H1 (cell line): ENCODE results near the gene BBS9. TPM values are rescaled to one million over a fixed set of nuclear protein-coding genes. Genes with fewer than 3 reads are reported as not detected.

Experiments used
- CTCF ChIA-PET: fragments of 300-600 bp; sonication (Branson Sonifier 250); formaldehyde crosslinking; loops from one replicate; lab custom pipeline; 2021; ENCODE audit not compliant: partially characterized antibody; lab: Charles Lee
- POLR2A ChIA-PET: fragments of 300-600 bp; sonication (Branson Sonifier 250); formaldehyde crosslinking; loops from one replicate; lab custom pipeline; 2021; ENCODE audit warnings: inconsistent platforms; ENCODE audit not compliant: partially characterized antibody; lab: Charles Lee
- DNase-seq, 2 experiments: peaks; one replicate each; pipeline versions ENCODE4 v3.0.0 to v3.0.0-alpha.2; 2010 to 2022; ENCODE audit warnings: low spot score in 2 of 2, low read depth in 1 of 2, mixed read lengths in 1 of 2
- FAIRE-seq: peaks from 2 replicates; lab custom pipeline; 2011; peaks lifted over from hg19 to GRCh38; lab: Jason Lieb, UNC
- H2AFZ ChIP-seq: 2 replicates; pipeline ENCODE4 v1.8.1; 2012; ENCODE audit warnings: low read length, inconsistent platforms
- H2AK5ac ChIP-seq: 2 replicates; pipeline ENCODE4 v1.6.1; 2013; ENCODE audit warnings: low read depth, low read length
- H2BK120ac ChIP-seq: replicated peaks from 2 replicates; pipeline ENCODE3; 2013; ENCODE audit warnings: low read depth, low read length, inconsistent platforms
- H2BK12ac ChIP-seq: 2 replicates; pipeline ENCODE4 v1.6.1; 2013; ENCODE audit warnings: low read depth, low read length
- H2BK15ac ChIP-seq: 2 replicates; pipeline ENCODE4 v1.6.1; 2013; ENCODE audit warnings: low read length
- H2BK20ac ChIP-seq: 2 replicates; pipeline ENCODE4 v1.6.1; 2013; ENCODE audit warnings: low read length
- H2BK5ac ChIP-seq: 2 replicates; pipeline ENCODE4 v1.6.1; 2013; ENCODE audit warnings: low read depth, low read length
- H3K14ac ChIP-seq: 2 replicates; pipeline ENCODE4 v1.6.1; 2013; ENCODE audit warnings: inconsistent platforms; ENCODE audit not compliant: insufficient read length
- H3K18ac ChIP-seq: 2 replicates; pipeline ENCODE4 v1.6.1; 2013; ENCODE audit warnings: low read length; ENCODE audit errors: extremely low read depth
- H3K23ac ChIP-seq: 2 replicates; pipeline ENCODE4 v1.6.1; 2013; ENCODE audit warnings: inconsistent platforms; ENCODE audit not compliant: insufficient read length
- H3K23me2 ChIP-seq: 2 replicates; pipeline ENCODE4 v1.6.1; 2013; ENCODE audit warnings: low read depth, low read length
- H3K27ac ChIP-seq: 2 replicates; pipeline ENCODE4 v1.6.1; 2011; ENCODE audit warnings: low read depth, low read length, inconsistent platforms
- H3K27me3 ChIP-seq, 4 experiments: replicated peaks in 1 of 4; 1 replicate in 1 of 4; 2 replicates in 3 of 4; pipeline versions ENCODE4 v1.6.1 to v1.8.1; 2011 to 2013; ENCODE audit warnings: low read length in 3 of 4, mild to moderate bottlenecking in 3 of 4, inconsistent platforms in 2 of 4, mixed read lengths in 2 of 4, moderate library complexity in 1 of 4; ENCODE audit not compliant: control insufficient read depth in 3 of 4, insufficient read depth in 3 of 4; ENCODE audit errors: extremely low read depth in 1 of 4
- H3K36me3 ChIP-seq, 4 experiments: 2 replicates each; pipeline versions ENCODE4 v1.6.1 to v1.8.1; 2011 to 2013; ENCODE audit warnings: mild to moderate bottlenecking in 4 of 4, low read length in 3 of 4, moderate library complexity in 2 of 4, control low read depth in 1 of 4, inconsistent platforms in 1 of 4; ENCODE audit not compliant: insufficient read depth in 4 of 4, control insufficient read depth in 2 of 4
- H3K4ac ChIP-seq: replicated peaks from 2 replicates; pipeline ENCODE3; 2013; ENCODE audit warnings: low read length, low read depth, mixed read lengths, inconsistent platforms; ENCODE audit not compliant: insufficient read length
- H3K4me1 ChIP-seq, 4 experiments: replicated peaks in 1 of 4; 1 replicate in 1 of 4; 2 replicates in 3 of 4; pipeline versions ENCODE4 v1.6.1 to v1.8.1; 2011 to 2013; ENCODE audit warnings: low read length in 3 of 4, inconsistent platforms in 2 of 4, mixed read lengths in 1 of 4; ENCODE audit not compliant: insufficient read depth in 4 of 4, control insufficient read depth in 3 of 4
- H3K4me2 ChIP-seq, 2 experiments: 2 replicates each; pipeline versions ENCODE4 v1.6.1 to v1.8.1; 2011 to 2013; ENCODE audit warnings: low read depth in 2 of 2, low read length in 2 of 2, control low read depth in 1 of 2, inconsistent platforms in 1 of 2, mild to moderate bottlenecking in 1 of 2; ENCODE audit not compliant: insufficient read depth in 1 of 2
- H3K4me3 ChIP-seq, 4 experiments: fragments of 200-600, 300-600 bp in 1 of 4; sonication (generic), shearing (Covaris generic), sonication (Bioruptor Twin) in 1 of 4; 2 replicates each; pipeline versions ENCODE4 v1.5.1 to v1.8.1; 2011 to 2016; ENCODE audit warnings: low read length in 4 of 4, low read depth in 3 of 4, control low read depth in 2 of 4, inconsistent platforms in 2 of 4, mild to moderate bottlenecking in 2 of 4, mixed read lengths in 1 of 4, moderate library complexity in 1 of 4; ENCODE audit not compliant: insufficient read depth in 2 of 4; ENCODE audit errors: extremely low read depth in 1 of 4
- H3K56ac ChIP-seq: replicated peaks from 2 replicates; pipeline ENCODE3; 2013; ENCODE audit warnings: low read depth, mild to moderate bottlenecking, mixed read lengths, low read length, inconsistent platforms; ENCODE audit not compliant: insufficient read length
- H3K79me1 ChIP-seq: 2 replicates; pipeline ENCODE4 v1.6.1; 2013; ENCODE audit warnings: low read depth, low read length, control low read depth
- H3K79me2 ChIP-seq, 2 experiments: 2 replicates each; pipeline versions ENCODE4 v1.6.1 to v1.8.1; 2012 to 2013; ENCODE audit warnings: low read length in 2 of 2, mild to moderate bottlenecking in 2 of 2, inconsistent platforms in 1 of 2; ENCODE audit not compliant: insufficient read depth in 2 of 2, control insufficient read depth in 1 of 2
- H3K9ac ChIP-seq, 4 experiments: replicated peaks in 1 of 4; 1 replicate in 1 of 4; 2 replicates in 3 of 4; pipeline versions ENCODE4 v1.6.1 to v1.8.1; 2011 to 2013; ENCODE audit warnings: low read depth in 3 of 4, low read length in 3 of 4, control low read depth in 2 of 4, mild to moderate bottlenecking in 2 of 4, moderate library complexity in 2 of 4, inconsistent platforms in 1 of 4; ENCODE audit errors: extremely low read depth in 1 of 4
- H3K9me3 ChIP-seq, 2 experiments: 2 replicates each; pipeline versions ENCODE4 v1.6.1 to v1.8.1; 2012 to 2013; ENCODE audit warnings: mild to moderate bottlenecking in 2 of 2, moderate library complexity in 2 of 2, control low read depth in 1 of 2, inconsistent platforms in 1 of 2, low read depth in 1 of 2, low read length in 1 of 2, mixed read lengths in 1 of 2; ENCODE audit not compliant: insufficient read depth in 2 of 2
- H4K20me1 ChIP-seq, 2 experiments: replicated peaks in 1 of 2; 2 replicates each; pipeline versions ENCODE3 to v1.8.1; 2011 to 2013; ENCODE audit warnings: inconsistent platforms in 2 of 2, low read length in 2 of 2, mild to moderate bottlenecking in 1 of 2; ENCODE audit not compliant: insufficient read depth in 2 of 2, control insufficient read depth in 1 of 2
- H4K5ac ChIP-seq: 2 replicates; pipeline ENCODE4 v1.6.1; 2013; ENCODE audit warnings: low read length, low read depth, mixed read lengths, inconsistent platforms; ENCODE audit not compliant: insufficient read length
- H4K8ac ChIP-seq: 2 replicates; pipeline ENCODE4 v1.8.0; 2013; ENCODE audit warnings: mild to moderate bottlenecking, moderate library complexity, low read length, inconsistent platforms; ENCODE audit not compliant: insufficient read depth; ENCODE audit errors: extremely low read depth
- H4K91ac ChIP-seq: replicated peaks from 2 replicates; pipeline ENCODE3; 2013; ENCODE audit warnings: low read length, mixed read lengths, inconsistent platforms; ENCODE audit not compliant: insufficient read length
- ATF3 ChIP-seq: IDR thresholded peaks from 2 replicates; pipeline ENCODE4 v1.6.1; 2011; ENCODE audit warnings: low read depth, mild to moderate bottlenecking, low read length; ENCODE audit not compliant: insufficient read depth
- CBX5 ChIP-seq: fragments of 300-800, 300-1000 bp; sonication (generic); IDR thresholded peaks from 2 replicates; pipeline ENCODE4 v1.7.1; 2016; ENCODE audit warnings: antibody characterized with exemption, low read length, low read depth
- CBX8 ChIP-seq: fragments of 300-800, 300-1000 bp; sonication (generic); IDR thresholded peaks from 2 replicates; pipeline ENCODE4 v1.7.1; 2016; ENCODE audit warnings: low read depth, low read length, borderline replicate concordance
- CHD2 ChIP-seq: IDR thresholded peaks from 2 replicates; pipeline ENCODE4 v1.6.1; 2012; ENCODE audit warnings: low read length, improper control_type of control experiment
- HDAC2 ChIP-seq, 2 experiments: fragments of 300-600 bp in 1 of 2; sonication (generic) in 1 of 2; IDR thresholded peaks; 2 replicates each; pipeline ENCODE4 v1.6.1; 2011 to 2012; ENCODE audit warnings: low read depth in 2 of 2, low read length in 2 of 2, mild to moderate bottlenecking in 2 of 2, moderate library complexity in 2 of 2, borderline replicate concordance in 1 of 2, inconsistent platforms in 1 of 2
- RXRA ChIP-seq: IDR thresholded peaks from 2 replicates; pipeline ENCODE4 v1.6.1; 2011; ENCODE audit warnings: low read depth, mild to moderate bottlenecking, low read length, moderate library complexity; ENCODE audit not compliant: insufficient read depth
- SP1 ChIP-seq: IDR thresholded peaks from 2 replicates; pipeline ENCODE4 v1.6.1; 2011; ENCODE audit warnings: low read depth, low read length
- SP2 ChIP-seq: IDR thresholded peaks from 2 replicates; pipeline ENCODE4 v1.6.1; 2012; ENCODE audit warnings: mild to moderate bottlenecking, low read length, inconsistent platforms
- WGBS, 2 experiments: shearing (Covaris generic) in 1 of 2; methylation state at CpG; one replicate each; pipeline versions ENCODE4 v1.1.6 to v1.1.7; 2013 to 2015; ENCODE audit warnings: low lambda C conversion rate in 2 of 2, mixed read lengths in 2 of 2, inconsistent platforms in 1 of 2, low coverage in 1 of 2, missing lambda C conversion rate in 1 of 2; ENCODE audit not compliant: insufficient replicate concordance in 2 of 2, insufficient coverage in 1 of 2, insufficient read length in 1 of 2; ENCODE audit errors: extremely low coverage in 1 of 2, missing lambda C conversion rate in 1 of 2; 5-methylcytosine and 5-hydroxymethylcytosine counted together
- polyA plus RNA-seq, 7 experiments: library from polyadenylated mRNA; depleted of rRNA in 3 of 7; stranded (reverse) in 5 of 7; unstranded in 2 of 7; fragments of >200 nt in 5 of 7; fragments of 200-250 nt in 2 of 7; gene quantifications; 1 replicate in 5 of 7; 2 replicates in 1 of 7; 4 replicates in 1 of 7; pipeline versions ENCODE4 v1.2.1 to v1.2.3, GENCODE V29; 2011 to 2013; ENCODE audit warnings: missing spikeins in 2 of 7, mixed read lengths in 2 of 7
- total RNA-seq: library from RNA; stranded (reverse); fragmentation: NEBNext Ultra II Directional; extraction: Animal tissue kit (Norgen Biotek cat#: 25700); gene quantifications from 2 replicates; pipeline ENCODE4 v1.2.1, GENCODE V29; 2021

Gene BBS9
- total and polyA plus RNA-seq, 2 of the 8 experiments (the other 6 are each of a cell fraction or from before 2014, with no cell fraction given): 22.3 to 37.0 TPM

- Histone ChIP-seq H3K79me2 (no peaks in the 10 kb centered on the region), H3K18ac (no peak overlapping the region), H3K56ac (no peak overlapping the region), H2AFZ (no peak overlapping the region), H3K9me3 (no peaks in the 10 kb centered on the region), H3K4me1 (no peaks in the 10 kb centered on the region), H4K8ac (no peak overlapping the region), H3K36me3 (no peaks in the 10 kb centered on the region), H3K23me2 (no peaks in the 10 kb centered on the region), H3K79me1 (no peaks in the 10 kb centered on the region), H2BK5ac (no peak overlapping the region), H2AK5ac (no peak overlapping the region), H3K4me2 (no peak overlapping the region), H2BK12ac (no peak overlapping the region), H3K14ac (no peak overlapping the region), H4K5ac (no peak overlapping the region), H2BK120ac (no peak overlapping the region), H3K23ac (no peak overlapping the region), H3K9ac (no peak overlapping the region), H3K27ac (no peak overlapping the region), H3K27me3 (no peaks in the 10 kb centered on the region), H4K20me1 (no peaks in the 10 kb centered on the region), H4K91ac (no peak overlapping the region), H3K4me3 (no peak overlapping the region)
- CTCF ChIA-PET: interaction anchor here (1.3 kb wide), 1 partner anchor 11 kb away, joined by 5 read pairs; no protein-coding TSS in a partner anchor
- 91% methylated on average over 2 of the region's 2 CpGs; no CpG with 5 or more reads in 1 of the 2 experiments for WGBS, 2 experiments
- POLR2A ChIA-PET: no interaction called here
- no peak for FAIRE-seq
- no peak for TF ChIP-seq HDAC2 (IDR thresholded peaks at IDR 0.05; ENCODE audit: borderline replicate concordance in 1 of 2, low read depth in 2 of 2, low read length in 2 of 2)
- no peak for TF ChIP-seq SP2
- TF ChIP-seq RXRA: no peak
- no peak for TF ChIP-seq SP1
- no peak for TF ChIP-seq ATF3
- TF ChIP-seq CBX5: no peak
- TF ChIP-seq CHD2: no peak
- no peak for TF ChIP-seq CBX8
- TF ChIP-seq, all 59 proteins: peak for 0
- Histone ChIP-seq H3K4ac (no peak overlapping the region), H2BK20ac (no peak overlapping the region), H2BK15ac (no peak overlapping the region)
- no peak for DNase-seq
These were observed 66.9 kb downstream of the BBS9 start for GRCh38 chr7:33196221-33196620.
